HepG2 (cell line): Measurements from ENCODE around the gene ENAH. TPM values are rescaled to one million over a fixed set of nuclear protein-coding genes. Genes with fewer than 3 reads are reported as not detected.

ENCODE experiments used
- NFIB ChIP-seq: sonication (generic); formaldehyde crosslinking; IDR thresholded peaks from 2 replicates; pipeline ENCODE4 v1.9.0; 2021; ENCODE audit warnings: missing genetic modification reagents, mild to moderate bottlenecking, borderline replicate concordance
- RNF2 ChIP-seq: fragments of 450-650 bp; conservative IDR thresholded peaks from 2 replicates; pipeline ENCODE4 v1.6.1; 2016; ENCODE audit warnings: low read depth
- SP5 ChIP-seq: IDR thresholded peaks from 2 replicates; pipeline ENCODE4 v1.6.1; 2016; ENCODE audit warnings: low read depth, borderline replicate concordance
- TEAD2 ChIP-seq: sonication (generic); formaldehyde crosslinking; IDR thresholded peaks from 2 replicates; pipeline ENCODE4 v1.9.0; 2021; ENCODE audit warnings: missing genetic modification reagents
- ZFAT ChIP-seq: sonication (generic); formaldehyde crosslinking; conservative IDR thresholded peaks from 2 replicates; pipeline ENCODE4 v1.8.1; 2023; ENCODE audit warnings: missing genetic modification reagents, inconsistent platforms
- polyA plus RNA-seq, 8 experiments: library from polyadenylated mRNA; depleted of rRNA in 3 of 8; stranded (reverse) in 7 of 8; unstranded in 1 of 8; fragments of >200 nt; fragmentation: Illumina TruSeq in 4 of 8; extraction: Trizol in 4 of 8; gene quantifications; 2 replicates each; pipeline versions ENCODE4 v1.2.1 to v1.2.3, GENCODE V29; 2011 to 2016; ENCODE audit warnings: low read depth in 4 of 8, missing spikeins in 1 of 8, mixed read lengths in 1 of 8; ENCODE audit not compliant: insufficient read depth in 1 of 8
- total RNA-seq, 5 experiments: library from RNA; depleted of rRNA; stranded (reverse); fragments of >200 nt; fragmentation: Illumina TruSeq; extraction: Trizol; gene quantifications; 2 replicates each; pipeline ENCODE4 v1.2.3, GENCODE V29; 2016; ENCODE audit warnings: low read depth in 1 of 5
- TF ChIP-seq, protein P1 (sequence below): sonication (generic); formaldehyde crosslinking; IDR thresholded peaks from 2 replicates; pipeline ENCODE4 v1.4.0; 2020; ENCODE audit warnings: mild to moderate bottlenecking, missing genetic modification reagents
- TF ChIP-seq, protein P2 (sequence below): IDR thresholded peaks from 2 replicates; pipeline ENCODE4 v1.6.1; 2016; ENCODE audit warnings: missing compliant biosample characterization, missing genetic modification reagents, borderline replicate concordance
- TF ChIP-seq, protein P3 (sequence below): sonication (generic); formaldehyde crosslinking; IDR thresholded peaks from 2 replicates; pipeline ENCODE4 v1.4.0; 2020; ENCODE audit warnings: missing genetic modification reagents
- TF ChIP-seq, protein P4 (sequence below): sonication (generic); formaldehyde crosslinking; IDR thresholded peaks from 2 replicates; pipeline ENCODE4 v1.5.0; 2020; ENCODE audit warnings: mild to moderate bottlenecking, missing genetic modification reagents

ENAH gene
- total and polyA plus RNA-seq, 2 of the 13 experiments (the other 11 are each of a cell fraction or from before 2014, with no cell fraction given): 22.1 to 58.3 TPM

DNA sequence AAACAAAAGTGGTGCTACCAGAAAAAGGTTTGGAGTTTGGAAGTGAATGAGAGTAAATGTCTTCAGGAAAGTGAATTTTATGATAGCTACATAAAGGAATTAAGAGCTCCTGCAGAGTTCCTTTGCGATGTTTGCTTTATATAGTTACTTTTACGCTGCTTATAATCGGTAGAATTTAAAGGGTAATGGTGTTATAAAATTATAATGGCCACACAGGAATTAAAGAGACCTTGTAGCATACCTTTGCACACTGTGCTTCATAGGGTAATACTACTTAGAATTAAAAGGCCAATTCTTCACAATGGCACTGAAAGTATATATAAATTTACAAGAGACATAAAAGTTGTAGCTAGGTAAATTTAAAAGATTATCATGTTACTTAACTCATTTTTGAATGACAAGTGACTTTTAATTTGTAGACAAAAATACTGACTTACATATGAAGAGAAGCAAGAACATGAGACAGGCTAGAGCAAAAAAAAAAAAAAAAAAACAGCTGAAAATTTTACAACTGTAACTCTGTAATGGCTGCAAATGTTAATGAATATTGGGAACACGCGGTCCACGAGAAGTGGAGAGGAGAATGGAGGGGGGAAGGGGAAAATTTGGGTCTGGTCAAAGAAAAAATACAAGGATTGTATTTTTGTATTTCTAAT lies 159.2 kb downstream of the ENAH start (continued):
- TF ChIP-seq, protein P1, sequence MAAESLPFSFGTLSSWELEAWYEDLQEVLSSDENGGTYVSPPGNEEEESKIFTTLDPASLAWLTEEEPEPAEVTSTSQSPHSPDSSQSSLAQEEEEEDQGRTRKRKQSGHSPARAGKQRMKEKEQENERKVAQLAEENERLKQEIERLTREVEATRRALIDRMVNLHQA: no peak
- no peak for TF ChIP-seq ZFAT (CRISPR knock-in tag)
- TF ChIP-seq SP5 (CRISPR knock-in tag): no peak
- no peak for TF ChIP-seq NFIB (CRISPR knock-in tag)
- TF ChIP-seq, protein P2, sequence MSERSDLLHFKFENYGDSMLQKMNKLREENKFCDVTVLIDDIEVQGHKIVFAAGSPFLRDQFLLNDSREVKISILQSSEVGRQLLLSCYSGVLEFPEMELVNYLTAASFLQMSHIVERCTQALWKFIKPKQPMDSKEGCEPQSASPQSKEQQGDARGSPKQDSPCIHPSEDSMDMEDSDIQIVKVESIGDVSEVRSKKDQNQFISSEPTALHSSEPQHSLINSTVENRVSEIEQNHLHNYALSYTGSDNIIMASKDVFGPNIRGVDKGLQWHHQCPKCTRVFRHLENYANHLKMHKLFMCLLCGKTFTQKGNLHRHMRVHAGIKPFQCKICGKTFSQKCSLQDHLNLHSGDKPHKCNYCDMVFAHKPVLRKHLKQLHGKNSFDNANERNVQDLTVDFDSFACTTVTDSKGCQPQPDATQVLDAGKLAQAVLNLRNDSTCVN (CRISPR knock-in tag): no peak
- TF ChIP-seq, protein P3, sequence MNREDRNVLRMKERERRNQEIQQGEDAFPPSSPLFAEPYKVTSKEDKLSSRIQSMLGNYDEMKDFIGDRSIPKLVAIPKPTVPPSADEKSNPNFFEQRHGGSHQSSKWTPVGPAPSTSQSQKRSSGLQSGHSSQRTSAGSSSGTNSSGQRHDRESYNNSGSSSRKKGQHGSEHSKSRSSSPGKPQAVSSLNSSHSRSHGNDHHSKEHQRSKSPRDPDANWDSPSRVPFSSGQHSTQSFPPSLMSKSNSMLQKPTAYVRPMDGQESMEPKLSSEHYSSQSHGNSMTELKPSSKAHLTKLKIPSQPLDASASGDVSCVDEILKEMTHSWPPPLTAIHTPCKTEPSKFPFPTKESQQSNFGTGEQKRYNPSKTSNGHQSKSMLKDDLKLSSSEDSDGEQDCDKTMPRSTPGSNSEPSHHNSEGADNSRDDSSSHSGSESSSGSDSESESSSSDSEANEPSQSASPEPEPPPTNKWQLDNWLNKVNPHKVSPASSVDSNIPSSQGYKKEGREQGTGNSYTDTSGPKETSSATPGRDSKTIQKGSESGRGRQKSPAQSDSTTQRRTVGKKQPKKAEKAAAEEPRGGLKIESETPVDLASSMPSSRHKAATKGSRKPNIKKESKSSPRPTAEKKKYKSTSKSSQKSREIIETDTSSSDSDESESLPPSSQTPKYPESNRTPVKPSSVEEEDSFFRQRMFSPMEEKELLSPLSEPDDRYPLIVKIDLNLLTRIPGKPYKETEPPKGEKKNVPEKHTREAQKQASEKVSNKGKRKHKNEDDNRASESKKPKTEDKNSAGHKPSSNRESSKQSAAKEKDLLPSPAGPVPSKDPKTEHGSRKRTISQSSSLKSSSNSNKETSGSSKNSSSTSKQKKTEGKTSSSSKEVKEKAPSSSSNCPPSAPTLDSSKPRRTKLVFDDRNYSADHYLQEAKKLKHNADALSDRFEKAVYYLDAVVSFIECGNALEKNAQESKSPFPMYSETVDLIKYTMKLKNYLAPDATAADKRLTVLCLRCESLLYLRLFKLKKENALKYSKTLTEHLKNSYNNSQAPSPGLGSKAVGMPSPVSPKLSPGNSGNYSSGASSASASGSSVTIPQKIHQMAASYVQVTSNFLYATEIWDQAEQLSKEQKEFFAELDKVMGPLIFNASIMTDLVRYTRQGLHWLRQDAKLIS (CRISPR knock-in tag): no peak
- TF ChIP-seq, protein P4, sequence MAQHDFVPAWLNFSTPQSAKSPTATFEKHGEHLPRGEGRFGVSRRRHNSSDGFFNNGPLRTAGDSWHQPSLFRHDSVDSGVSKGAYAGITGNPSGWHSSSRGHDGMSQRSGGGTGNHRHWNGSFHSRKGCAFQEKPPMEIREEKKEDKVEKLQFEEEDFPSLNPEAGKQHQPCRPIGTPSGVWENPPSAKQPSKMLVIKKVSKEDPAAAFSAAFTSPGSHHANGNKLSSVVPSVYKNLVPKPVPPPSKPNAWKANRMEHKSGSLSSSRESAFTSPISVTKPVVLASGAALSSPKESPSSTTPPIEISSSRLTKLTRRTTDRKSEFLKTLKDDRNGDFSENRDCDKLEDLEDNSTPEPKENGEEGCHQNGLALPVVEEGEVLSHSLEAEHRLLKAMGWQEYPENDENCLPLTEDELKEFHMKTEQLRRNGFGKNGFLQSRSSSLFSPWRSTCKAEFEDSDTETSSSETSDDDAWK (CRISPR knock-in tag): no peak
- no peak for TF ChIP-seq RNF2
- no peak for TF ChIP-seq TEAD2
